Calu3 (cell line): Measurements from ENCODE around the gene CRIP2. TPM values are rescaled to one million over a fixed set of nuclear protein-coding genes. Genes with fewer than 3 reads are reported as not detected.

Experiments
- BruUV-seq: library from RNA; stranded (reverse); fragments of 400-500 nt; replicated peaks from 2 replicates; lab custom pipeline; 2021; lab: Mats Ljungman, UMichigan
- CTCF ChIA-PET: fragments of 300-600 bp; sonication (Branson Sonifier 250); formaldehyde crosslinking; loops from one replicate; lab custom pipeline; 2022; ENCODE audit warnings: antibody characterized with exemption; lab: Charles Lee
- DNase-seq: peaks from one replicate; pipeline ENCODE4 v3.0.0; 2022
- H3K27ac Mint-ChIP-seq: one replicate; pipeline ENCODE4 v1.8.0; 2022; ENCODE audit warnings: mixed read lengths; ENCODE audit not compliant: unreplicated experiment
- H3K27me3 Mint-ChIP-seq: one replicate; pipeline ENCODE4 v1.8.0; 2022; ENCODE audit warnings: mixed read lengths; ENCODE audit not compliant: unreplicated experiment
- H3K36me3 Mint-ChIP-seq: one replicate; pipeline ENCODE4 v1.8.0; 2022; ENCODE audit warnings: mild to moderate bottlenecking, moderate library complexity, mixed read lengths; ENCODE audit not compliant: insufficient read depth, unreplicated experiment
- H3K4me1 Mint-ChIP-seq: one replicate; pipeline ENCODE4 v1.8.0; 2022; ENCODE audit warnings: mild to moderate bottlenecking, low read depth, mixed read lengths; ENCODE audit not compliant: unreplicated experiment
- H3K4me3 Mint-ChIP-seq: one replicate; pipeline ENCODE4 v1.8.0; 2022; ENCODE audit warnings: mild to moderate bottlenecking, low read depth, moderate library complexity, mixed read lengths; ENCODE audit not compliant: unreplicated experiment
- H3K9me3 Mint-ChIP-seq: one replicate; pipeline ENCODE4 v1.8.0; 2022; ENCODE audit warnings: low read depth, mixed read lengths; ENCODE audit not compliant: unreplicated experiment
- intact Hi-C: fragments of 100-400 bp; cut with micrococcal nuclease; formaldehyde crosslinking; loops from one replicate; pipeline ENCODE4 v1.10.0; 2022; ENCODE audit not compliant: unreplicated experiment
- total RNA-seq: library from RNA; stranded (reverse); gene quantifications from 2 replicates; pipeline ENCODE4 v1.2.3, GENCODE V29; 2022
- TF ChIP-seq, protein P1 (sequence below): fragments of 200-600 bp; IDR thresholded peaks from one replicate; pipeline ENCODE4 v1.8.0; 2022; ENCODE audit warnings: antibody characterized with exemption; ENCODE audit not compliant: unreplicated experiment

The CRIP2 gene
- total RNA-seq, 1 experiment from 2014 or later: 70.1 TPM

DNA sequence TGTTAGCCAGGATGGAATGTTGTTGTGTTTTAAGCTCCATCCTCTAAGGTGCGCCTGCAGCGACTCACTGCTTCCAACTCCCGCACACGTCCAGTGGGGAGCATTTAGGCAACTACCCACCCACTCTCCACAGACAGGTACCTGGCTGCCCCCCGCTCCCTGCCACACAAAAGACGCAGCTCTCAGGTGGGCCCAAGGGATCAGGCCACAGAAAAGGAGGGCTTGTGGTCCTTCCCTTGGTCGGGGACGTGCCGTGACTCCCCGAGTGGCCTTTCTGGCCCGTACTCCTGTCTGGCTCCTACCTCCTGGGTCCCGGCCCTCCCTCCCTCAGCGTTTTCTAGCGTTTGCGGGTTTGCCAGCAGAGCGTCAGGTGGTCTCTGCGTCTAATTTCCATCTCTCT is 32.6 kb downstream of the CRIP2 start:
- CTCF ChIA-PET: no interaction called here
- no TSS peak for BruUV-seq
- peaks cover 86% of the 10 kb centered on the region for H3K27me3 Mint-ChIP-seq
- H3K36me3 Mint-ChIP-seq: peaks cover 10% of the 10 kb centered on the region
- H3K9me3 Mint-ChIP-seq: no peaks in the 10 kb centered on the region
- no peaks in the 10 kb centered on the region for H3K4me1 Mint-ChIP-seq
- H3K4me3 Mint-ChIP-seq: no peak overlapping the region
- no peak for DNase-seq
- TF ChIP-seq, protein P1, sequence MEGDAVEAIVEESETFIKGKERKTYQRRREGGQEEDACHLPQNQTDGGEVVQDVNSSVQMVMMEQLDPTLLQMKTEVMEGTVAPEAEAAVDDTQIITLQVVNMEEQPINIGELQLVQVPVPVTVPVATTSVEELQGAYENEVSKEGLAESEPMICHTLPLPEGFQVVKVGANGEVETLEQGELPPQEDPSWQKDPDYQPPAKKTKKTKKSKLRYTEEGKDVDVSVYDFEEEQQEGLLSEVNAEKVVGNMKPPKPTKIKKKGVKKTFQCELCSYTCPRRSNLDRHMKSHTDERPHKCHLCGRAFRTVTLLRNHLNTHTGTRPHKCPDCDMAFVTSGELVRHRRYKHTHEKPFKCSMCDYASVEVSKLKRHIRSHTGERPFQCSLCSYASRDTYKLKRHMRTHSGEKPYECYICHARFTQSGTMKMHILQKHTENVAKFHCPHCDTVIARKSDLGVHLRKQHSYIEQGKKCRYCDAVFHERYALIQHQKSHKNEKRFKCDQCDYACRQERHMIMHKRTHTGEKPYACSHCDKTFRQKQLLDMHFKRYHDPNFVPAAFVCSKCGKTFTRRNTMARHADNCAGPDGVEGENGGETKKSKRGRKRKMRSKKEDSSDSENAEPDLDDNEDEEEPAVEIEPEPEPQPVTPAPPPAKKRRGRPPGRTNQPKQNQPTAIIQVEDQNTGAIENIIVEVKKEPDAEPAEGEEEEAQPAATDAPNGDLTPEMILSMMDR: no peak
- no peak overlapping the region for H3K27ac Mint-ChIP-seq
- intact Hi-C loops: no loop called here

DNA sequence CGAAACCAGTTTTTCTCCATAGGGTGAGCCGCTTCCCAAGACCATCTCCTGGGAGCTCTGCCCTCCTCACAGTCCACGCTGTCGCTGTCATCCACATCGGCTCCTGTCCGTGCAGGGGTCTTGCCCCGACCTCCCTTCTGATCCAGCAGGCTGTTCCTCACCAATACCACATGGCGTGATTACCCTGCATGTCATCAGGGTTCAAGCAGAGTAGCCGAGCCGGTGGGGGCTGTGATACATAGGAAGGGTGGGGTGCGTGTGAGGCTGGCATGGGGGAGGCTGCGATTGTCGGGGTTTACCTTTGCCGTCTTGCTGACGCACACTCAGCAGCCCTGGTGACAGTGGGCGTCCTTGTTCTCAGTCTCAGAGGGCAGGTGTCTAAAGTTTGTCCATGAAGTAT is 33.4 kb downstream of the CRIP2 start:
- Mint-ChIP-seq H3K9me3 (no peaks in the 10 kb centered on the region), H3K4me1 (no peaks in the 10 kb centered on the region), H3K27ac (no peak overlapping the region), H3K27me3 (peaks cover 86% of the 10 kb centered on the region), H3K36me3 (peaks cover 6% of the 10 kb centered on the region), H3K4me3 (no peak overlapping the region)
- TF ChIP-seq, protein P1: no peak
- DNase-seq: no peak
- CTCF ChIA-PET: no interaction called here
- intact Hi-C loops: no loop called here
- BruUV-seq: no TSS peak

DNA sequence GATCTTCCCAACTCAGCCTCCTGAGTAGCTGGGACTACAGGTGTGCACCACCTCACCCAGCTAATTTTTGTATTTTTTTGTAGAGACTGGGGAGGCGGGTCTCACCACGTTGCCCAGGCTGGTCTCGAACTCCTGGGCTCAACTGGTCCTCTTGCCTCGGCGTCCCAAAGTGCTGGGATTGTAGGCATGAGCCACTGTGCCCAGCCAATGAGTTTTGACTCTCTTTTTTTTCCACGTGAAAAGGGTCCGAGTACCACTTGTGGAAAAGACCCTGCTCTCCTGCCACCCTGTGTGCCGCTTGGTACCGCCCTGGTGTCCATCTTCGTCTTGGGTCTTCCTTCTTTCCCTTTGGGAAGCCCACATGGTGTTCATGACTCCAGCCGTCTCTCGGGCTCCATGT is 34.0 kb downstream of the CRIP2 start:
- no peak overlapping the region for H3K27ac Mint-ChIP-seq
- H3K9me3 Mint-ChIP-seq: no peaks in the 10 kb centered on the region
- no peak for DNase-seq
- peaks cover 86% of the 10 kb centered on the region for H3K27me3 Mint-ChIP-seq
- no peaks in the 10 kb centered on the region for H3K4me1 Mint-ChIP-seq
- H3K36me3 Mint-ChIP-seq: peaks cover 3% of the 10 kb centered on the region
- CTCF ChIA-PET: no interaction called here
- no peak overlapping the region for H3K4me3 Mint-ChIP-seq
- intact Hi-C loops: no loop called here
- no TSS peak for BruUV-seq
- TF ChIP-seq, protein P1: no peak

DNA sequence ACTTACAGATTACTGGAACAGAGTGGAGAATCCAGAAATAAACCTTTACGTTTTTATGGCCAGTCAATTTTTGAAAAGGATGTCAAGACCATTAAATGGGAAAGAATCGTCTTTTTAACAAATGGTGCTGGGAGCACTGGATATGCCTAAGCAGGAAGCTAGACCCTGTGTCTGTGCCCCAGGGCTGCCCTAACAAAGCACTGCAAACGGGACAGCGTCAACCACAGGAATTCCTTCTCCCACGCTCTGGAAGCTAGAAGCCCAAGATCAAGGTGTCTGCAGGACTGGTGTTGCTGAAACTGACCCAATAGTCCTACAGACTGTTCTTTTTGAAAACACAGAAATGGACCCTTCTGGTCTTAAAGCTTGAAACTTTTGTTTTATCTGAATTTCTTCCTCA is 42.5 kb downstream of the CRIP2 start:
- Mint-ChIP-seq H3K27me3 (peaks cover 64% of the 10 kb centered on the region), H3K9me3 (peaks cover 5% of the 10 kb centered on the region), H3K4me1 (no peaks in the 10 kb centered on the region), H3K4me3 (no peak overlapping the region), H3K36me3 (no peaks in the 10 kb centered on the region), H3K27ac (no peak overlapping the region)
- BruUV-seq: no TSS peak
- TF ChIP-seq, protein P1: no peak
- DNase-seq: no peak
- CTCF ChIA-PET: no interaction called here
- intact Hi-C loops: no loop called here
